GM12878 (cell line): ENCODE data around the gene TIGAR. TPM values are rescaled to one million over a fixed set of nuclear protein-coding genes. Genes with fewer than 3 reads are reported as not detected.

Experiments
- ATAC-seq: fragments of 200-7000 bp; cut with Tn5 transposase; 3 replicates; pipeline ENCODE4 v1.9.1; 2020; ENCODE audit warnings: mild to moderate bottlenecking, moderate library complexity
- BruUV-seq: library from RNA; stranded (reverse); fragments of 400-500 nt; replicated peaks from 2 replicates; lab custom pipeline; 2021; lab: Mats Ljungman, UMichigan
- CTCF ChIA-PET: fragments of 300-600 bp; sonication (Branson Sonifier 250); formaldehyde crosslinking; extraction: SDS; loops from one replicate; lab custom pipeline; 2021; ENCODE audit warnings: inconsistent platforms; lab: Yijun Ruan, JAX
- POLR2A ChIA-PET: fragments of 350-600 bp; formaldehyde crosslinking; extraction: SDS; loops from one replicate; lab custom pipeline; 2021; ENCODE audit warnings: inconsistent platforms; lab: Charles Lee
- RAD21 ChIA-PET: fragments of 300-600 bp; sonication (Branson Sonifier 250); formaldehyde crosslinking; loops from one replicate; lab custom pipeline; 2023; ENCODE audit warnings: antibody characterized with exemption; ENCODE audit not compliant: unreplicated experiment; lab: Charles Lee
- SMC1A ChIA-PET: fragments of 300-600 bp; sonication (Branson Sonifier 250); formaldehyde crosslinking; loops from one replicate; lab custom pipeline; 2023; ENCODE audit not compliant: unreplicated experiment, uncharacterized antibody; lab: Charles Lee
- DNase-seq: peaks from one replicate; pipeline ENCODE4 v3.0.0-alpha.2; 2011; ENCODE audit warnings: low read depth, low spot score
- FAIRE-seq: peaks from 3 replicates; lab custom pipeline; 2011; peaks lifted over from hg19 to GRCh38; lab: Jason Lieb, UNC
- H2AFZ ChIP-seq: 2 replicates; pipeline ENCODE4 v1.6.0; 2011; ENCODE audit warnings: low read depth, low read length, control low read depth; ENCODE audit not compliant: control insufficient read depth
- H3K27ac ChIP-seq: 2 replicates; pipeline ENCODE4 v1.5.1; 2011; ENCODE audit warnings: control low read depth; ENCODE audit not compliant: control insufficient read depth, insufficient read depth
- H3K27me3 ChIP-seq, 2 experiments: replicated peaks in 1 of 2; 2 replicates each; pipeline versions ENCODE4 v1.6.0 to v1.6.1; 2011; ENCODE audit warnings: low read length in 1 of 2; ENCODE audit not compliant: control insufficient read depth in 2 of 2, insufficient read depth in 2 of 2
- H3K36me3 ChIP-seq, 2 experiments: 2 replicates each; pipeline ENCODE4 v1.5.1; 2011; ENCODE audit warnings: low read length in 1 of 2; ENCODE audit not compliant: control insufficient read depth in 2 of 2, insufficient read depth in 2 of 2
- H3K4me1 ChIP-seq: 2 replicates; pipeline ENCODE4 v1.6.1; 2011; ENCODE audit warnings: mild to moderate bottlenecking, low read length, moderate library complexity, mixed read lengths; ENCODE audit not compliant: control insufficient read depth, insufficient read depth
- H3K4me2 ChIP-seq: 2 replicates; pipeline ENCODE4 v1.6.0; 2011; ENCODE audit warnings: control low read depth; ENCODE audit not compliant: control insufficient read depth, insufficient read depth
- H3K4me3 ChIP-seq: fragments of 200-600 bp; sonication (generic); 2 replicates; pipeline ENCODE4 v1.5.1; 2016
- H3K79me2 ChIP-seq: 2 replicates; pipeline ENCODE4 v1.6.0; 2011; ENCODE audit warnings: low read length; ENCODE audit not compliant: control insufficient read depth, insufficient read depth
- H3K9ac ChIP-seq: 2 replicates; pipeline ENCODE4 v1.8.0; 2011; ENCODE audit warnings: low read length, control low read depth, mixed read lengths; ENCODE audit not compliant: control insufficient read depth, insufficient read depth
- H3K9me3 ChIP-seq: replicated peaks from 3 replicates; pipeline ENCODE4 v1.5.1; 2011; ENCODE audit warnings: mild to moderate bottlenecking, low read length; ENCODE audit not compliant: control insufficient read depth, insufficient read depth
- H4K20me1 ChIP-seq: 2 replicates; pipeline ENCODE4 v1.6.0; 2011; ENCODE audit not compliant: control insufficient read depth, insufficient read depth
- CBFB ChIP-seq: IDR thresholded peaks from 2 replicates; pipeline ENCODE4 v1.6.1; 2016; ENCODE audit warnings: antibody characterized with exemption, low read depth
- GABPA ChIP-seq: IDR thresholded peaks from 2 replicates; pipeline ENCODE4 v1.6.1; 2014; ENCODE audit warnings: antibody characterized with exemption, low read depth, mild to moderate bottlenecking, inconsistent platforms
- MEF2A ChIP-seq: IDR thresholded peaks from 2 replicates; pipeline ENCODE4 v1.6.1; 2011; ENCODE audit warnings: low read depth, mild to moderate bottlenecking, low read length, moderate library complexity; ENCODE audit not compliant: insufficient read depth
- MXI1 ChIP-seq: fragments of 150-350 bp; IDR thresholded peaks from 2 replicates; pipeline ENCODE4 v1.6.1; 2011; ENCODE audit warnings: low read depth, mild to moderate bottlenecking, inconsistent platforms, low read length, improper control_type of control experiment
- NFXL1 ChIP-seq: fragments of 450-650 bp; IDR thresholded peaks from 2 replicates; pipeline ENCODE4 v1.6.1; 2017; ENCODE audit warnings: antibody characterized with exemption, mild to moderate bottlenecking, borderline replicate concordance
- PBX3 ChIP-seq: IDR thresholded peaks from 2 replicates; pipeline ENCODE4 v1.6.1; 2011; ENCODE audit warnings: mild to moderate bottlenecking, low read depth, low read length, moderate library complexity; ENCODE audit not compliant: insufficient replicate concordance
- SMAD1 ChIP-seq: fragments of 450-650 bp; IDR thresholded peaks from 2 replicates; pipeline ENCODE4 v1.6.1; 2018; ENCODE audit warnings: mild to moderate bottlenecking, low read depth; ENCODE audit not compliant: partially characterized antibody
- TCF12 ChIP-seq: IDR thresholded peaks from 2 replicates; pipeline ENCODE4 v1.6.1; 2011; ENCODE audit warnings: low read depth, mild to moderate bottlenecking, low read length
- ZBED1 ChIP-seq: IDR thresholded peaks from 2 replicates; pipeline ENCODE4 v1.6.1; 2016; ENCODE audit warnings: borderline replicate concordance
- ZBTB40 ChIP-seq: fragments of 450-650 bp; IDR thresholded peaks from 2 replicates; pipeline ENCODE4 v1.6.1; 2016; ENCODE audit warnings: mild to moderate bottlenecking, moderate library complexity, borderline replicate concordance
- WGBS: methylation state at CpG from one replicate; pipeline ENCODE4 v1.1.6; 2016; ENCODE audit warnings: low lambda C conversion rate; ENCODE audit not compliant: insufficient replicate concordance, insufficient coverage; ENCODE audit errors: missing lambda C conversion rate; 5-methylcytosine and 5-hydroxymethylcytosine counted together
- in situ Hi-C: fragments of 300-500 bp; cut with MboI; formaldehyde crosslinking; loops from 9 replicates; pipeline ENCODE4 v1.14.3; 2018; ENCODE audit warnings: mixed read lengths
- intact Hi-C: fragments of 100-400 bp; cut with micrococcal nuclease; formaldehyde crosslinking; loops from one replicate; pipeline ENCODE4 v1.14.2; 2022; ENCODE audit not compliant: unreplicated experiment
- polyA plus RNA-seq, 11 experiments: library from polyadenylated mRNA; depleted of rRNA in 4 of 11; unstranded in 6 of 11; stranded (reverse) in 5 of 11; fragments of >200 nt; fragmentation: Nextera tagmentation in 4 of 11; fragmentation: Illumina TruSeq in 1 of 11; extraction: Ambion mirVana in 4 of 11; extraction: Trizol in 1 of 11; gene quantifications; 1 replicate in 1 of 11; 2 replicates in 10 of 11; pipeline versions ENCODE4 v1.2.1 to v1.2.3, GENCODE V29; 2011 to 2016; ENCODE audit warnings: inconsistent platforms in 2 of 11, missing spikeins in 2 of 11, low read depth in 1 of 11
- total RNA-seq, 4 experiments: library from RNA; depleted of rRNA in 3 of 4; stranded (reverse); fragments of >200 nt in 3 of 4; fragmentation: Illumina TruSeq in 1 of 4; extraction: Trizol in 1 of 4; gene quantifications; 2 replicates each; pipeline versions ENCODE4 v1.2.1 to v1.2.3, GENCODE V29; 2013 to 2021

Gene TIGAR
- total and polyA plus RNA-seq, 10 of the 15 experiments (the other 5 are each of a cell fraction or from before 2014, with no cell fraction given), result 7.6 to 45.7 (median 16.5) TPM

- Histone ChIP-seq H2AFZ (no peak overlapping the region), H3K4me1 (no peaks in the 10 kb centered on the region), H3K4me2 (no peak overlapping the region), H3K9ac (no peak overlapping the region), H3K79me2 (no peaks in the 10 kb centered on the region), H3K36me3 (no peaks in the 10 kb centered on the region), H3K4me3 (no peak overlapping the region), H3K27me3 (peaks cover 0 to 2% of the 10 kb centered on the region in 2 experiments; a peak in 2 of 4 replicates), H3K27ac (no peak overlapping the region), H4K20me1 (no peaks in the 10 kb centered on the region), H3K9me3 (no peaks in the 10 kb centered on the region; the same call in 2 of the 3 replicates)
- FAIRE-seq (no peak), DNase-seq (no peak), ATAC-seq (no peak)
- TF ChIP-seq ZBTB40, result no peak
- no peak for TF ChIP-seq SMAD1
- TF ChIP-seq GABPA, result no peak
- TF ChIP-seq TCF12, result no peak
- TF ChIP-seq PBX3, result no peak
- no peak for TF ChIP-seq MXI1
- TF ChIP-seq NFXL1, result no peak
- TF ChIP-seq CBFB, result no peak
- no peak for TF ChIP-seq MEF2A
- TF ChIP-seq ZBED1, result no peak
- SMC1A ChIA-PET, result interaction anchor here (1.3 kb wide), 1 partner anchor 10 kb away, joined by 4 read pairs; no protein-coding TSS in a partner anchor
- intact Hi-C loops, result no loop called here
- WGBS, result 12% methylated on average over 1 of the region's 1 CpG
- BruUV-seq, result no TSS peak
- RAD21 ChIA-PET, result no interaction called here
- CTCF ChIA-PET, result no interaction called here
- in situ Hi-C loops, result no loop called here
- POLR2A ChIA-PET, result no interaction called here
Observed at GRCh38 chr12:4378772-4379171, 57.8 kb downstream of the TIGAR start.
